ENCODE results near the gene PDE7B.

PDE7B gene

DNA sequence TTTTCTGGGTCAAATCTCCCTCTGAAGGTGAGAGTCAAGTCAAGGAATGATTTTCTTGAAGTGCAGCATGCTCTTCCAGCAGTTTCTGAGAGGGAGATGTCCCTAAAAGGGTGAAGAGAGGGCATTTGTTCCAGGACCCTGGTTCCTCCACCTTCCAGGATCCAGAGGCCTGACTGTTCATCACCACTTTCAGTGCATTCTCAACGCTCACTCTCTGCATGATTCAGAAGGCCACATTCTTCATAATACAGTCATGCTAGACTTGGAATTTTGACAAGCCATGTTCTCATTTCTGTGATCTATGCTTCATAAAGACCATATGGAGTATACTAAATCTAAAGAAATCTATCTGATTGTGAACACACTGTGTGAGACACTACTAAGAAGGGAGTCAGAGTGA lies 85.1 kb downstream of the PDE7B start:
- Histone ChIP-seq H3K9me3 (replicated peaks; ENCODE audit: insufficient read depth, low read length) (no peaks in the 10 kb centered on the region), H3K9ac (ENCODE audit: low read length) (no peak overlapping the region), H3K27ac (ENCODE audit: low read length) (no peak overlapping the region), H3K4me1 (ENCODE audit: low read length) (no peaks in the 10 kb centered on the region), H4K20me1 (ENCODE audit: insufficient read depth, low read length) (no peaks in the 10 kb centered on the region), H3K27me3 (replicated peaks; ENCODE audit: insufficient read depth, low read length) (no peaks in the 10 kb centered on the region), H3K4me2 (ENCODE audit: low read depth, low read length) (no peak overlapping the region), H3K36me3 (replicated peaks; ENCODE audit: insufficient read depth, low read length) (no peaks in the 10 kb centered on the region), H3K79me2 (ENCODE audit: low read length) (no peaks in the 10 kb centered on the region), H3K4me3 (ENCODE audit: low read length) (no peak overlapping the region), H3F3A (ENCODE audit: insufficient read depth, low read length) (no peaks in the 10 kb centered on the region), H3K9me2 (replicated peaks; ENCODE audit: insufficient read depth, low read length) (no peaks in the 10 kb centered on the region), H2AFZ (ENCODE audit: low read length) (no peak overlapping the region)
- DNase-seq: no peak
- TF ChIP-seq EZH2 (optimal IDR thresholded peaks at IDR 0.05; ENCODE audit: low read depth, low read length) (no peak), EZH2phosphoT487 (IDR thresholded peaks at IDR 0.05; ENCODE audit: low read length) (no peak)
- TF ChIP-seq, protein P1, sequence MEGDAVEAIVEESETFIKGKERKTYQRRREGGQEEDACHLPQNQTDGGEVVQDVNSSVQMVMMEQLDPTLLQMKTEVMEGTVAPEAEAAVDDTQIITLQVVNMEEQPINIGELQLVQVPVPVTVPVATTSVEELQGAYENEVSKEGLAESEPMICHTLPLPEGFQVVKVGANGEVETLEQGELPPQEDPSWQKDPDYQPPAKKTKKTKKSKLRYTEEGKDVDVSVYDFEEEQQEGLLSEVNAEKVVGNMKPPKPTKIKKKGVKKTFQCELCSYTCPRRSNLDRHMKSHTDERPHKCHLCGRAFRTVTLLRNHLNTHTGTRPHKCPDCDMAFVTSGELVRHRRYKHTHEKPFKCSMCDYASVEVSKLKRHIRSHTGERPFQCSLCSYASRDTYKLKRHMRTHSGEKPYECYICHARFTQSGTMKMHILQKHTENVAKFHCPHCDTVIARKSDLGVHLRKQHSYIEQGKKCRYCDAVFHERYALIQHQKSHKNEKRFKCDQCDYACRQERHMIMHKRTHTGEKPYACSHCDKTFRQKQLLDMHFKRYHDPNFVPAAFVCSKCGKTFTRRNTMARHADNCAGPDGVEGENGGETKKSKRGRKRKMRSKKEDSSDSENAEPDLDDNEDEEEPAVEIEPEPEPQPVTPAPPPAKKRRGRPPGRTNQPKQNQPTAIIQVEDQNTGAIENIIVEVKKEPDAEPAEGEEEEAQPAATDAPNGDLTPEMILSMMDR (IDR thresholded peaks at IDR 0.05; ENCODE audit: low read length): no peak

DNA sequence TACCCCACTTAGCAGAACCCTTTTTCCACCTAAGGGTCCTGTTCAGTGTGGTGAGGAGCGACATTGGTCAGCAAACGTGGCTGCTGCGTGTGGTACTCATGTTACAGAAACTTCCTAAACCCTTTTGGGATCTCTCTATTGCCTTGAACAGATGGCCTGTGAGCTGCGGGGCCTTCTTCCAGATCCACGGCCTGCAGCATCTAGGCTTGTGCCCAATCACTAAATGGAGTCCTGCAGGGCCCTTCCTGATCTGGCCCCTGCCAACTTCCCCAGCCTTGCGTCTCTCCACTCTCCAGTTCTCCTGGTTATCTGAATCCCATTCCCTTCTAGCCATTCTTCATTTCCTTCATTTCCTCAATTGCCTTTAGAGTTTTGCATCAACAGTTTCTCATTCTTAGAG lies 85.6 kb downstream of the PDE7B start:
- Histone ChIP-seq H3K4me2 (ENCODE audit: low read depth, low read length) (no peak overlapping the region), H4K20me1 (ENCODE audit: insufficient read depth, low read length) (no peaks in the 10 kb centered on the region), H3F3A (ENCODE audit: insufficient read depth, low read length) (no peaks in the 10 kb centered on the region), H3K9ac (ENCODE audit: low read length) (no peak overlapping the region), H3K4me3 (ENCODE audit: low read length) (no peak overlapping the region), H3K4me1 (ENCODE audit: low read length) (no peaks in the 10 kb centered on the region), H3K27ac (ENCODE audit: low read length) (no peak overlapping the region), H3K9me2 (replicated peaks; ENCODE audit: insufficient read depth, low read length) (no peaks in the 10 kb centered on the region), H3K9me3 (replicated peaks; ENCODE audit: insufficient read depth, low read length) (no peaks in the 10 kb centered on the region), H3K36me3 (replicated peaks; ENCODE audit: insufficient read depth, low read length) (no peaks in the 10 kb centered on the region), H2AFZ (ENCODE audit: low read length) (no peak overlapping the region), H3K79me2 (ENCODE audit: low read length) (no peaks in the 10 kb centered on the region), H3K27me3 (replicated peaks; ENCODE audit: insufficient read depth, low read length) (no peaks in the 10 kb centered on the region)
- TF ChIP-seq EZH2 (optimal IDR thresholded peaks at IDR 0.05; ENCODE audit: low read depth, low read length) (no peak), EZH2phosphoT487 (IDR thresholded peaks at IDR 0.05; ENCODE audit: low read length) (no peak)
- TF ChIP-seq, protein P1 (IDR thresholded peaks at IDR 0.05; ENCODE audit: low read length): no peak
- no peak for DNase-seq

DNA sequence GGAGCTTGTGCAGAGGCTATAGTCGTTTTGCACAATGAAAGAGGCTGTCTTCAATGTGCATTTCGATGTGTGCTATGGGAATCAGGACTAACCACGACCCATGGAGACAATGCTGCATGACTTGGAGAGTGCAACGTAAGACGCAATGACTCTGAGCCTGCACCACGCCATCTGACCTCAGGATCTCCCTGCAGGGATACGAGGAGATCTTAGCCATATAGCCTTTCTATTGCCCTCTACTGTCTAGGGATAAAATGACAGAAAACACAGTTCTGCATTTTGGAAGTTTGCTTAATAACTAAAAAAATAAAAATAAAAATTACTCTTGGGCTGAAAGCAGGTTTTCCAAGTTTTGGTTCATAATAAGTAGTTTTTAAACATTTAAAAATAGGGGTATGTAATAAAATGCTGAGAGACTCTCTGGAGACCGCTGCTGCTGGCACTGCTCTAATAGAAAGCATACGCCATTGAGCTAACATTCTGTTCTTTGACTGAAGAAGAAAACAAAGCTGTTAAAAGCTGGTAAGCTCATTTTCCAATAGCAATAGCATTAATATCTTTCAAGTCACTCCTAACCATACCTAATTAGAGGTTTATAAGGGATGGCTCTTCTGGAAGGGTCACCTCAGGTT lies 87.2 kb downstream of the PDE7B start:
- no peaks in the 10 kb centered on the region for H3F3A ChIP-seq (ENCODE audit: insufficient read depth, low read length)
- H3K9me3 ChIP-seq (replicated peaks; ENCODE audit: insufficient read depth, low read length): no peaks in the 10 kb centered on the region
- no peak overlapping the region for H3K4me2 ChIP-seq (ENCODE audit: low read depth, low read length)
- H3K4me1 ChIP-seq (ENCODE audit: low read length): no peaks in the 10 kb centered on the region
- no peaks in the 10 kb centered on the region for H3K9me2 ChIP-seq (replicated peaks; ENCODE audit: insufficient read depth, low read length)
- H3K27me3 ChIP-seq (replicated peaks; ENCODE audit: insufficient read depth, low read length): no peaks in the 10 kb centered on the region
- no peaks in the 10 kb centered on the region for H3K79me2 ChIP-seq (ENCODE audit: low read length)
- no peaks in the 10 kb centered on the region for H4K20me1 ChIP-seq (ENCODE audit: insufficient read depth, low read length)
- no peak for DNase-seq
- H2AFZ ChIP-seq (ENCODE audit: low read length): no peak overlapping the region
- no peak overlapping the region for H3K4me3 ChIP-seq (ENCODE audit: low read length)
- H3K9ac ChIP-seq (ENCODE audit: low read length): no peak overlapping the region
- no peak for TF ChIP-seq EZH2 (optimal IDR thresholded peaks at IDR 0.05; ENCODE audit: low read depth, low read length)
- no peak for TF ChIP-seq EZH2phosphoT487 (IDR thresholded peaks at IDR 0.05; ENCODE audit: low read length)
- TF ChIP-seq, protein P1 (IDR thresholded peaks at IDR 0.05; ENCODE audit: low read length): peak; percentile 19
- no peak overlapping the region for H3K27ac ChIP-seq (ENCODE audit: low read length)
- no peaks in the 10 kb centered on the region for H3K36me3 ChIP-seq (replicated peaks; ENCODE audit: insufficient read depth, low read length)

All from MM.1S (cell line).